Kidney (tissue), 14 donors: Measurements from ENCODE around the gene SLC28A1. TPM values are rescaled to one million over a fixed set of nuclear protein-coding genes. Genes with fewer than 3 reads are reported as not detected.

ENCODE experiments used
- DNase-seq, 5 donors: peaks; one replicate each; pipeline ENCODE4 v3.0.0-alpha.2; 2013 to 2020
- FAIRE-seq: peaks from 2 replicates; lab custom pipeline; 2012; peaks lifted over from hg19 to GRCh38; lab: Jason Lieb, UNC
- H3K27ac ChIP-seq, 2 donors: one replicate each; pipeline ENCODE4 v1.7.0; 2013; ENCODE audit warnings: low read depth in 2 of 2, low read length in 2 of 2, inconsistent platforms in 1 of 2
- H3K27me3 ChIP-seq: one replicate; pipeline ENCODE4 v1.7.1; 2013; ENCODE audit warnings: low read length, inconsistent platforms; ENCODE audit not compliant: control insufficient read depth, insufficient read depth
- H3K36me3 ChIP-seq, 3 donors: one replicate each; pipeline versions ENCODE4 v1.7.0 to v1.7.1; 2013; ENCODE audit warnings: low read length in 3 of 3, control low read depth in 1 of 3, inconsistent platforms in 1 of 3; ENCODE audit not compliant: insufficient read depth in 3 of 3, control insufficient read depth in 2 of 3
- H3K4me1 ChIP-seq, 3 donors: one replicate each; pipeline versions ENCODE4 v1.7.0 to v1.7.1; 2013; ENCODE audit warnings: low read length in 3 of 3, inconsistent platforms in 1 of 3, low read depth in 1 of 3; ENCODE audit not compliant: control insufficient read depth in 2 of 3, insufficient read depth in 2 of 3
- H3K4me3 ChIP-seq, 3 donors: one replicate each; pipeline versions ENCODE4 v1.7.0 to v1.8.1; 2013; ENCODE audit warnings: low read length in 3 of 3, control low read depth in 1 of 3, inconsistent platforms in 1 of 3
- H3K9ac ChIP-seq, 3 donors: one replicate each; pipeline versions ENCODE4 v1.7.0 to v1.7.1; 2013; ENCODE audit warnings: low read length in 3 of 3, control low read depth in 1 of 3, inconsistent platforms in 1 of 3
- H3K9me3 ChIP-seq, 3 donors: one replicate each; pipeline versions ENCODE4 v1.7.0 to v1.7.1; 2013; ENCODE audit warnings: low read length in 3 of 3, control low read depth in 1 of 3, inconsistent platforms in 1 of 3; ENCODE audit not compliant: control insufficient read depth in 2 of 3, insufficient read depth in 1 of 3
- CTCF ChIP-seq: IDR thresholded peaks from 3 replicates; pipeline ENCODE4 v1.5.1; 2012; ENCODE audit warnings: mild to moderate bottlenecking, moderate library complexity, borderline replicate concordance; ENCODE audit not compliant: insufficient read depth; ENCODE audit errors: extremely low read depth
- intact Hi-C: fragments of 100-400 bp; cut with DNase I; formaldehyde crosslinking; loops from one replicate; pipeline ENCODE4 v1.11.1; 2022
- polyA plus RNA-seq: library from polyadenylated mRNA; stranded (reverse); fragments of 350-450 nt; fragmentation: Illumina TruSeq; extraction: RNeasy Lipid Tissue Mini Kit (QIAGEN cat#74804); gene quantifications from one replicate; pipeline ENCODE4 v1.2.3, GENCODE V29; 2014; ENCODE audit warnings: low read depth, low replicate concordance; ENCODE audit not compliant: insufficient read depth
- total RNA-seq: library from RNA; stranded (reverse); fragmentation: NEBNext Ultra II Directional; extraction: Animal tissue kit (Norgen Biotek cat#: 25700); gene quantifications from one replicate; pipeline ENCODE4 v1.2.1, GENCODE V29; 2021
- donor health status: control.
- donor health status: control.
- donor health status: control.
- donor health status: control.
- donor health status: control.
- donor health status: DM: yes; HTN: yes; CAD: no.
- donor health status: Normal renal cell carcinoma (clear cell type).

SLC28A1 gene
- total and polyA plus RNA-seq, 2 donors from 2014 or later: 12.8 to 51.2 TPM

- H3K4me1 ChIP-seq: peaks cover 0 to 4% (median 0%) of the 10 kb centered on the region in 3 donors
- no peaks in the 10 kb centered on the region for H3K36me3 ChIP-seq
- H3K27me3 ChIP-seq: no peaks in the 10 kb centered on the region
- H3K9me3 ChIP-seq: no peaks in the 10 kb centered on the region
- FAIRE-seq (no peak), DNase-seq (no peak)
- no peak overlapping the region for H3K4me3 ChIP-seq
- TF ChIP-seq CTCF: no peak
- intact Hi-C loops: no loop called here
- H3K27ac ChIP-seq: no peak overlapping the region
- H3K9ac ChIP-seq: no peak overlapping the region
Measured at GRCh38 chr15:84975871-84976351, 91.4 kb downstream of the SLC28A1 start.

- no peak overlapping the region for H3K9ac ChIP-seq
- DNase-seq: no peak
- intact Hi-C loops: no loop called here
- no peak for TF ChIP-seq CTCF
- H3K27me3 ChIP-seq: no peaks in the 10 kb centered on the region
- no peak overlapping the region for H3K27ac ChIP-seq
- FAIRE-seq: no peak
- no peak overlapping the region for H3K4me3 ChIP-seq
- peaks cover 0 to 4% (median 0%) of the 10 kb centered on the region in 3 donors for H3K4me1 ChIP-seq
- H3K36me3 ChIP-seq: no peaks in the 10 kb centered on the region
- H3K9me3 ChIP-seq: no peaks in the 10 kb centered on the region
Measured at GRCh38 chr15:84976746-84977345, 92.4 kb downstream of the SLC28A1 start.

GRCh38 chr15:84979651-84980050 lies 95.2 kb downstream of the SLC28A1 start:
- DNase-seq: peak in 4 of 5 donors; percentile 20 to 83 (median 57)
- H3K9me3 ChIP-seq: no peaks in the 10 kb centered on the region
- H3K4me3 ChIP-seq: peak overlapping the region in 2 of 3 donors; percentile 16 to 80
- H3K36me3 ChIP-seq: no peaks in the 10 kb centered on the region
- H3K27me3 ChIP-seq: no peaks in the 10 kb centered on the region
- no peak for TF ChIP-seq CTCF
- peak overlapping the region in 1 of 3 donors; percentile 63 for H3K9ac ChIP-seq
- intact Hi-C loops: no loop called here
- H3K27ac ChIP-seq: peak overlapping the region in 1 of 2 donors; percentile 11
- FAIRE-seq: no peak
- peaks cover 0 to 6% (median 0%) of the 10 kb centered on the region in 3 donors for H3K4me1 ChIP-seq
